ENCODE results near the gene NTSR1.

- TF ChIP-seq, protein P1, sequence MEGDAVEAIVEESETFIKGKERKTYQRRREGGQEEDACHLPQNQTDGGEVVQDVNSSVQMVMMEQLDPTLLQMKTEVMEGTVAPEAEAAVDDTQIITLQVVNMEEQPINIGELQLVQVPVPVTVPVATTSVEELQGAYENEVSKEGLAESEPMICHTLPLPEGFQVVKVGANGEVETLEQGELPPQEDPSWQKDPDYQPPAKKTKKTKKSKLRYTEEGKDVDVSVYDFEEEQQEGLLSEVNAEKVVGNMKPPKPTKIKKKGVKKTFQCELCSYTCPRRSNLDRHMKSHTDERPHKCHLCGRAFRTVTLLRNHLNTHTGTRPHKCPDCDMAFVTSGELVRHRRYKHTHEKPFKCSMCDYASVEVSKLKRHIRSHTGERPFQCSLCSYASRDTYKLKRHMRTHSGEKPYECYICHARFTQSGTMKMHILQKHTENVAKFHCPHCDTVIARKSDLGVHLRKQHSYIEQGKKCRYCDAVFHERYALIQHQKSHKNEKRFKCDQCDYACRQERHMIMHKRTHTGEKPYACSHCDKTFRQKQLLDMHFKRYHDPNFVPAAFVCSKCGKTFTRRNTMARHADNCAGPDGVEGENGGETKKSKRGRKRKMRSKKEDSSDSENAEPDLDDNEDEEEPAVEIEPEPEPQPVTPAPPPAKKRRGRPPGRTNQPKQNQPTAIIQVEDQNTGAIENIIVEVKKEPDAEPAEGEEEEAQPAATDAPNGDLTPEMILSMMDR (IDR thresholded peaks at IDR 0.05; ENCODE audit: insufficient read depth, low read length) = no peak
- TF ChIP-seq POLR2AphosphoS5 (IDR thresholded peaks at IDR 0.05; ENCODE audit: low read depth) (no peak), GABPA (IDR thresholded peaks at IDR 0.05; ENCODE audit: low read depth) (no peak)
- TF ChIP-seq, protein P2, sequence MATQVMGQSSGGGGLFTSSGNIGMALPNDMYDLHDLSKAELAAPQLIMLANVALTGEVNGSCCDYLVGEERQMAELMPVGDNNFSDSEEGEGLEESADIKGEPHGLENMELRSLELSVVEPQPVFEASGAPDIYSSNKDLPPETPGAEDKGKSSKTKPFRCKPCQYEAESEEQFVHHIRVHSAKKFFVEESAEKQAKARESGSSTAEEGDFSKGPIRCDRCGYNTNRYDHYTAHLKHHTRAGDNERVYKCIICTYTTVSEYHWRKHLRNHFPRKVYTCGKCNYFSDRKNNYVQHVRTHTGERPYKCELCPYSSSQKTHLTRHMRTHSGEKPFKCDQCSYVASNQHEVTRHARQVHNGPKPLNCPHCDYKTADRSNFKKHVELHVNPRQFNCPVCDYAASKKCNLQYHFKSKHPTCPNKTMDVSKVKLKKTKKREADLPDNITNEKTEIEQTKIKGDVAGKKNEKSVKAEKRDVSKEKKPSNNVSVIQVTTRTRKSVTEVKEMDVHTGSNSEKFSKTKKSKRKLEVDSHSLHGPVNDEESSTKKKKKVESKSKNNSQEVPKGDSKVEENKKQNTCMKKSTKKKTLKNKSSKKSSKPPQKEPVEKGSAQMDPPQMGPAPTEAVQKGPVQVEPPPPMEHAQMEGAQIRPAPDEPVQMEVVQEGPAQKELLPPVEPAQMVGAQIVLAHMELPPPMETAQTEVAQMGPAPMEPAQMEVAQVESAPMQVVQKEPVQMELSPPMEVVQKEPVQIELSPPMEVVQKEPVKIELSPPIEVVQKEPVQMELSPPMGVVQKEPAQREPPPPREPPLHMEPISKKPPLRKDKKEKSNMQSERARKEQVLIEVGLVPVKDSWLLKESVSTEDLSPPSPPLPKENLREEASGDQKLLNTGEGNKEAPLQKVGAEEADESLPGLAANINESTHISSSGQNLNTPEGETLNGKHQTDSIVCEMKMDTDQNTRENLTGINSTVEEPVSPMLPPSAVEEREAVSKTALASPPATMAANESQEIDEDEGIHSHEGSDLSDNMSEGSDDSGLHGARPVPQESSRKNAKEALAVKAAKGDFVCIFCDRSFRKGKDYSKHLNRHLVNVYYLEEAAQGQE (IDR thresholded peaks at IDR 0.05; ENCODE audit: insufficient replicate concordance, low read depth) = no peak
These were observed 10.4 kb upstream of the NTSR1 start for GRCh38 chr20:62698231-62698630.
